GM18858 (cell line): Measurements from ENCODE around the gene TCN2.
"Not testable (repeated sequence)": the region's sequence is repeated elsewhere in the genome, so short reads cannot be mapped to it uniquely, and the experiment has no call there.

ENCODE experiments used
- ATAC-seq: cut with Tn5 transposase; IDR thresholded peaks from one replicate; pipeline ENCODE4 v1.9.1; 2021; ENCODE audit not compliant: unreplicated experiment

The TCN2 gene

GRCh38 chr22:30609260-30610185, 2.5 kb downstream of the TCN2 start:
- ATAC-seq, result no peak

DNA sequence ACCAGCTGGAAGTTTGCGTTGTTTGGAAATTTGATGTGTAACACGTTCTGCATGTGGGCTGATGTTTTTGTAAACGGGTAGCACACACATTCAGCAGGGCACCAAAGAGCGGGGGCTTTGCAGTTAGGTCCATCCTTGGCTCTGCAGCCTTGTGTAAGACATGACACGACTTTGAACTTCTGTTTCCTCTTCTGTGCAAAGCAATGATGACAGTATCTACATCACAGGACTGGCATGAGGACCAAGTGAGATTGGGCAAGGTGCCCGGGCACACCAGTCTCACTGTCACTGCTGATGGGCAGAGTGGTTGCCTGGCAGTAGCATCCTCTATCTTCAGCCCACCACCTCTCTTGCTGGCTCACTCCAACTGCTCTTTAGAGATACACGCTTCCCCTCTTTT, 3.3 kb downstream of the TCN2 start:
- no peak for ATAC-seq

GRCh38 chr22:30611197-30611596, 4.2 kb downstream of the TCN2 start:
- no peak for ATAC-seq

DNA sequence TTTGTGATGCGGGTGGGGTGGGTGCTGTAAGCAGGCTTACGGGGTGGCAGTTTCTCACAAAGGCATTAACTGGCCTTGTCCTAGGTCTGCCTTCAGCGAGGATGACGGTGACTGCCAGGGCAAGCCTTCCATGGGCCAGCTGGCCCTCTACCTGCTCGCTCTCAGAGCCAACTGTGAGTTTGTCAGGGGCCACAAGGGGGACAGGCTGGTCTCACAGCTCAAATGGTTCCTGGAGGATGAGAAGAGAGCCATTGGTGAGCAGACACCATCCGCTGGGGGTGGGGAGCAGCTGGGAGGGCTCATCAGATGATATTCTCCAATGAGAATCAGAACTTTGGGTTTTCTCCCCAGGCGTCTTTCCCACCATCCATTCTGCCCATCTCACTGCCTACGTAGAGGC, 5.8 kb downstream of the TCN2 start:
- no peak for ATAC-seq

GRCh38 chr22:30614268-30614667, 7.3 kb downstream of the TCN2 start:
- no peak for ATAC-seq

DNA sequence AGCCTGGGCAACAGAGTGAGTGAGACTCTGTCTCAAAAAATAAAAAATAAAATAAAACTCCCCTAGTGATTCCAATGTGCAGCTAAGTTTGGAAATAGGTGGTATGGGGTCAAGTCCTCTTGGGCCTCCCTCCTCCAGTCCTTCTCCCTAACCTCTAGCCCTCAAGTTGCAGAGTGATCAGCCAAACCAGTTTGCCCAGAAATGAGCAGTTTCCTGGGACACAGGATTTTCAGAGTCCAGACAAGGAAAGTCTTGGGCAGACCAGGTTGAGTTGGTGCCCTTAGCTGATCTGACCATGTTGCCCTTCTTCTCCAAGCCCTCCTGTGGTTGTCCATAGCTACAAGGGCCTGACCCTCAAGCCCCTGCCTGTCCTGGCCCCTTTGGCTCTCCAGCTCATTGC, 7.9 kb downstream of the TCN2 start:
- no peak for ATAC-seq

DNA sequence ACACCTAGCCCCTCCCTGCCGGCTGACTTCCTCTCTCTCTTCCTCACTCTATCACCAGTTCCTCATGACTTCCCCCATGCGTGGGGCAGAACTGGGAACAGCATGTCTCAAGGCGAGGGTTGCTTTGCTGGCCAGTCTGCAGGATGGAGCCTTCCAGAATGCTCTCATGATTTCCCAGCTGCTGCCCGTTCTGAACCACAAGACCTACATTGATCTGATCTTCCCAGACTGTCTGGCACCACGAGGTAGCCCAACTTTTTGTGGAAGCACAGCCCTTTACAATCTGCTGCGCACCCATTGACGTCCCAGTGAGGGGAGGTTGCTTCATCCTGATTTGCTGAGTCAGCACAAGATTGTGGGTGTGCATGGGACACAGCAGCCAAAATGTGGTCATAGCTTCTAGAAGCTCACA, 8.6 kb downstream of the TCN2 start:
- ATAC-seq, result no peak

DNA sequence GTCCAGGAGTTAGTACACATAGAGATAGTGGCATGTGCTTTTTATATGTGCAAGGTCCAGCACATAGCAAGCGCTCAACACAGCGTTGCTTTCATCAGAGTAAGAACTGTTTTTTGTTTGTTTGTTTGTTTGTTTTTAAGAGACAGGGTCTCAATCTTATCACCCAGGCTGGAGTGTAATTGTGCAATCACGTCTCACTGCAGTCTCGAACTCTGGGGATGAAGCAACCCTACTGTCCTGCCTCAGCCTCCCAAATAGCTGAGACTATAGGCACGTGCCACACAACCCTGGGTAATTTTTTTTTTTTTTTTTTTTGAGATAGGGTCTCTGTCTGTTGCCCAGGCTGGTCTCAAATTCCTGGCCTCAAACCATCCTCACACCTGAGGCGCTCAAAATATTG, 10.8 kb downstream of the TCN2 start:
- ATAC-seq, result no peak

GRCh38 chr22:30619909-30620308, 12.9 kb downstream of the TCN2 start:
- ATAC-seq, result not testable (repeated sequence)

GRCh38 chr22:30626413-30626812, 19.4 kb downstream of the TCN2 start:
- ATAC-seq, result no peak

DNA sequence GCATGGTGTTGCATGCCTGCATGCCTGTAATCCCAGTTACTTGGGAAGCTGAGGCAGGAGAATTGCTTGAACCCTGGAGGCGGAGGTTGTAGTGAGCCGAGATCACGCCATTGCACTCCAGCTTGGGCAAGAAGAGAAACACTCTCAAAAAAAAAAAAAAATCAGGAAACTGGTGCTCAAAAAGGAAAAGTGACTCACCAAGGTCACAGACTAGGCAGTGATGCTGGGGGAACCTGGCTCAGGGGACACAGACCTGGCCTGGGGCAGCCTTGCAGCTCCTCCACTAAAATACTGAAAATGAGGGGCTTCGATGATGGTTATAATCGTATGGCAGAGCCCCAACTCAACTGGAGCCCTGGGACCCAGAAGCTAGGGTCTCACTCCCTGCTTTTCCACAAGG, 20.5 kb downstream of the TCN2 start:
- no peak for ATAC-seq

- ATAC-seq, result no peak
Measured at GRCh38 chr22:30628491-30628890, 21.5 kb downstream of the TCN2 start.

GRCh38 chr22:30631469-30631868, 24.5 kb downstream of the TCN2 start:
- ATAC-seq, result not testable (repeated sequence)

DNA sequence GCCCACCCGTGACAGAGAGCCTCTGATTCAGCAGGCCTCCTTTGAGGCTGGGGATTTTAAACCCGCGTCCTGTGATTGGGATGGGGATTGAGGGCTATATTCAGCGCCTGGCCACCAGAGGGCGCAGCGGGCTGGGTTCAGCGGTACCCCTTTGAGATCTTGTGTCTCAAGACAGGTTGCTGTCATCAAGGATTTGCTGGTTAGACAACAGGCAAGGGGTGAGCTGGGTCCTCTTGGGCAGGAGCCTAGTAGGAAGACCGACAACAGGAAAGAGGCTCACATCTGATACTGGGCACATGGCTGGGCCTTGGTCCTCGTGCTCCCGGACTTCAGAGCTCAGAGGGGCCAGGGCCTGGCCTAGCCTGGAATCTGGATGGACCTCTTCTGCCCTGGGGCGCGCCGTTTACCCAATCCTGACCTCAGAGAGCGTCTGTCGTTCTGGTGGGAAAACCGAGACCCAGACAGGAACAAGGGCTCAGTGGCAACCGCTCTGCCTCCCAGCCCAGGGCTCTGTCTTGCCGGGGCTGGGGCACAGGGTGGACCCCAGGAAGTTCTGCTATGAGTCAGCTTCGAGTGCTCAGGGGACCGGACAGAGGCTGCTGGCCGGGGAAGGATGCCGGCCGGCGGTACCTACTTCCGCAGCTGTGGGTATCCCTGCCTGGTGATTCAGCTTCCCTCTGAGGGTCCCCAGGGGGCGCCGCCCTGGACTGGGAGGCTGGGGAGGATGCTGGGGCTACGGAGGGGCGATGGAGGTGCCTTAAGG, 27.7 kb downstream of the TCN2 start:
- peak; percentile 53 for ATAC-seq

GRCh38 chr22:30635273-30636225, 28.6 kb downstream of the TCN2 start, which contains the start of gene SLC35E4:
Gene SLC35E4 (plus strand): TSS chr22:30635781. CDS start chr22:30636451, 670 bp downstream.
- no peak for ATAC-seq

GRCh38 chr22:30636226-30637077, 29.5 kb downstream of the TCN2 start:
- no peak for ATAC-seq

DNA sequence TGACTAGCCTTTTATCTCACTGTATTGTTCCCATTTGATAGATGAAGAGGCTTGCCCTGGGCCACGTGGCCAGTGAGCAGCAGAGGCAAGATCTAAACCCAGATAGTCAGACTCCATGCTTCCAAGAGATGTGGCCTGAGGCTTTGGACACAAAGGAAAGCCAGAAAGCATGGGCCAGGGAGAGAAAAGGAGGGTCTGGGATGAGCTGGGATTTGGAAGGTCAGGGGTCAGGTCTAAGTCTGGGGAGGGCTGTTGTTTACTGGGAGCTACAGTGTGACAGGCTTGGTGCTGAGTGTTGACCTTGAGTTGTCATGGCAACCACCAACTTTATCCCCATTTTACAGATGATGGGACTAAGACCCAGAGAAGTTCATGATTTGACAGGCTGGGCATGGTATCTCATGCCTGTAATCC, 30.7 kb downstream of the TCN2 start:
- no peak for ATAC-seq

DNA sequence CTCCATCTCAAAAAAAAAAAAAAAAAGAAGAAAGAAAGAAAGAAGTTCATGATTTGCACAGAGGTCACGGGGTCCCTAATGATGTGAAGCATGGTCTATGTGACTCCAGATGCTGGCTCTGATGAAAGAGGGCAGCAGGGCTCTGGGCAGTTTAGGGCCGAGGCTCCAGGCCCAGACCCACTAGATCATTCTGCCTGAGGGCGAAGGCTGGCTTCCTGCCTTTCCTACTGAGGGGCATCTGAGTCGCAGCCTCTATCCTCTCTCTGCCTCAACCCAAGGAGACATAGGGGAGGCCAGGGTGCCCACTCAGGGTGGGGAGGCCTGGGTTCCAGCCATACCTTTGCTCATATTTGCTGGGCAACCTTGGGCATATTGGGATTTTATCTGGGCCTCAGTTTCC, 33.4 kb downstream of the TCN2 start:
- no peak for ATAC-seq

DNA sequence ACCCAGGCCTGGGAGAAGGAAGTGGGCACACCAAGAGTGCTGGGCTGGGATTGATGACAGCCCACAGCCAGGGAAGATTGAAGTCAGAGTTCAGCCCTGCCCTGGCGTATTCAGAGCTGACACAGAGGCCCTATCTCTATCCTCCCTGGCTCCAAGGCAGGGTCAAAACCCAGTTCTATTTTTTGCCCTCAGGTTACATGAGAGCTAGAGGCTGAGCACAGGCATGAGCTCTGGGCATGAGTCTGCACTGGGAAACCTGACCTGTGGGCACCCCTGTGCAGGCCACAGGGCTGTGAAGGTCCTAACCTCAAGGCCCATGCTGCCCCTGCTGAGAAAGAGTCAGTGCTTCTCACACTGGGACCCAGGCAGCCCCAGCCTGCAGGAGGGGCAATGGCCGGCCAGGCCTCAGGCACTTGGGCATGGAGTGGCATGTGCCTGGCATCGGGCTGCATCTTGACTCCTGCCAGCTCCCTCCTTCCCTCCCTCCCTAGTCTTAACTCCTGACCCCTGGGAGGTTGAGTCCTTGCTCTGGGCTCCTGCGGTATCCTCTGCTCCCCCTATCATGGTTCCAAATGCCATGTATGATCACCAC, 34.0 kb downstream of the TCN2 start:
- no peak for ATAC-seq
